ENCODE measurements around the gene RREB1.

Gene RREB1

DNA sequence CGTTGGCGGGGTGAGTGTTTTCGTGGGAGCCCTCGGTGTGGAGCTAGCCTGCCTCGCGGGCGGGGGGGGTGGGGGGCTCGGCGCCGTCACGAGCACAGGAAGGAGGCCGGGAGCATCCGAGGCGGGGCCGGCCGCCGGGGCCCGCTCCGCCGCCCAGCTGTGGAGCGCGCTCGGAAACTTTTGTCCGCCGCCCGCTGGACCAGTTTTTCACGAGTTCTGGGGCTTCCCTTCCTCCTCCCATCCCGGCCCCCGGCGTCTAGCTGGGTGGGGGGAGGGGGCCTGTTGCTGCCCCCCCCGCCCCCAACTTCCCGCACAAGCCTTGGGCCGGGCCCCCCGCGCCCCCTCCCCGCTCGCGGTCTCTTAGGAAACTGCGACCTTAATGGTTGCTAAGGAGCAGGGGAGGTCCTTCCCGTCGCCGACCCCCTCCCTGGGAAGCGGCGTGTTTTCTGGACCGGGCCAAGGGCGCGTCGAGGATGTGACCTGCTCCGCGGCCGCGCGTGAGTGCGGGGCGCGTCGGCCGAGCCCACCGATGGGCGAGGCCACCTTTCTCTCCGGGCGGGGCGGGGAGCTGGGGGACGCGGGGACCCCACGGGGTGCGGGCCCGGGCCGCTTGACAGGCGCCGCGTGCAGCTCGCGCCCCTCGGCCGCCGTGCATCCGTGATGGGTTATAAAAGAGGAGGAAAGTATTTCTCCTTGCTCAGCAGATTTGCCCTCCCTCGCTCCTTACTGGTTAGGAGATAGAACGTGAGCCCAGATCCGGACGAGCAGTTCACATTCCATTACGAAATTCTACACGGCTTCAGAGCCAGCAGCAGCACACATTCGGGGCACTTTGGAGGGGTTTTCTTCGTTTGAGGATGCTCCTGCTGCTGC is 1.4 kb downstream of the RREB1 start:
- Histone ChIP-seq H3K9me3 (no peaks in the 10 kb centered on the region), H3K4me3 (ENCODE audit: low read depth, low read length) (peak overlapping the region; percentile 77), H3K27me3 (peaks cover 42% of the 10 kb centered on the region), H3K36me3 (no peaks in the 10 kb centered on the region), H3K4me1 (peaks cover 3% of the 10 kb centered on the region; the same call in 1 of the 2 replicates)
- TF ChIP-seq CTCF (IDR thresholded peaks at IDR 0.05; ENCODE audit: low read depth, low read length): no peak
- peak; percentile 18 for DNase-seq

DNA sequence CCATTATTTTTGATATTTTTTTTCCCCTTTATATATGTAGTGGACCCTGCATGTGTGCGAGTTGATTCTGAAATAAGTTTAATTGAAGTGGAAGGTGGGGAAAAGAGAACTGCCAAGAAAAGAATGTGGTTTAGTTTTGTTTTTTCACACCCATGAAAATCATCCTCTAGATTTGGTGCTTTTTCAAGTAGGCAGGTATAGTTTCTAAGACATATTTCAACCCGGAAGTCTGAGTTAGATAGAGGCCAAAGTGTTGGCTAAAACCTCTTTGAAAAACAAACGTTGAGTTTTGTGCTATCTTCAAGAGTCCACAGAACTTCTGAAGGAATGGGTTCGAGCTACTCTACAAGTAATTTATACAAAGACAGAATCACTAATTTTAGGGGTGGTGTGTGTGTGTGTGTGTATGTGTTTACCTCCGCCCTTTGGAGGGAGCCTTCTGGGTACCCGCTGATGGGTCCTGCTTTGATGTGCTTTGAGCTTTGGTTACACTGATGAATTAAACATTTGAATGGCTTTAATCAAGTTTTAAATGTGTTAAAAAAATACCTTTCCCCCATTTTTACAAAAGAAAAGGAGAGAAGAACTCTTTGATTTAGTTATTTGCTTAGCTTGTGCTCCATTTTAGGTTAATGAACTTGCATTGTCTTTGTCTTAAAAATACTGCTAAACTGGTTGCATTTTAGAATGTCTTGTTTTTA is 2.5 kb downstream of the RREB1 start:
- peaks cover 42% of the 10 kb centered on the region for H3K27me3 ChIP-seq
- H3K4me3 ChIP-seq (ENCODE audit: low read depth, low read length): peak overlapping the region; percentile 77
- TF ChIP-seq CTCF (IDR thresholded peaks at IDR 0.05; ENCODE audit: low read depth, low read length): no peak
- DNase-seq: no peak
- H3K4me1 ChIP-seq: peaks cover 3% of the 10 kb centered on the region; the same call in 1 of the 2 replicates
- no peaks in the 10 kb centered on the region for H3K36me3 ChIP-seq
- no peaks in the 10 kb centered on the region for H3K9me3 ChIP-seq

- no peak for DNase-seq
- Histone ChIP-seq H3K27me3 (peaks cover 42% of the 10 kb centered on the region), H3K4me3 (ENCODE audit: low read depth, low read length) (no peak overlapping the region), H3K36me3 (no peaks in the 10 kb centered on the region), H3K4me1 (peaks cover 3% of the 10 kb centered on the region; the same call in 1 of the 2 replicates), H3K9me3 (no peaks in the 10 kb centered on the region)
- TF ChIP-seq CTCF (IDR thresholded peaks at IDR 0.05; ENCODE audit: low read depth, low read length): no peak
Measured at GRCh38 chr6:7111095-7111690, 3.4 kb downstream of the RREB1 start.

GRCh38 chr6:7112171-7112570 is 4.4 kb downstream of the RREB1 start:
- Histone ChIP-seq H3K9me3 (no peaks in the 10 kb centered on the region), H3K4me1 (peaks cover 3% of the 10 kb centered on the region; the same call in 1 of the 2 replicates), H3K27me3 (peaks cover 35% of the 10 kb centered on the region), H3K36me3 (no peaks in the 10 kb centered on the region), H3K4me3 (ENCODE audit: low read depth, low read length) (no peak overlapping the region)
- no peak for TF ChIP-seq CTCF (IDR thresholded peaks at IDR 0.05; ENCODE audit: low read depth, low read length)
- DNase-seq: no peak

GRCh38 chr6:7112741-7113313 is 5.1 kb downstream of the RREB1 start:
- H3K27me3 ChIP-seq: peaks cover 33% of the 10 kb centered on the region
- H3K4me3 ChIP-seq (ENCODE audit: low read depth, low read length): no peak overlapping the region
- H3K9me3 ChIP-seq: no peaks in the 10 kb centered on the region
- TF ChIP-seq CTCF (IDR thresholded peaks at IDR 0.05; ENCODE audit: low read depth, low read length): no peak
- DNase-seq: no peak
- H3K36me3 ChIP-seq: no peaks in the 10 kb centered on the region
- H3K4me1 ChIP-seq: peaks cover 3% of the 10 kb centered on the region; the same call in 1 of the 2 replicates
